ENCODE measurements around the gene TSKS.

The TSKS gene

GRCh38 chr19:49780861-49781260 lies 17.8 kb upstream of the TSKS start:
- Histone ChIP-seq H3K36me3 (ENCODE audit: control insufficient read depth, insufficient read depth, low read length) (peaks cover 15% of the 10 kb centered on the region), H3K9me3 (ENCODE audit: control insufficient read depth, low read length) (no peaks in the 10 kb centered on the region), H3K27ac (ENCODE audit: insufficient read depth, low read length, poor library complexity, severe bottlenecking) (no peak overlapping the region), H3K4me1 (ENCODE audit: control insufficient read depth, insufficient read depth, low read length, poor library complexity, severe bottlenecking) (no peaks in the 10 kb centered on the region), H3K27me3 (replicated peaks; ENCODE audit: control insufficient read depth, insufficient read depth, low read length, poor library complexity, severe bottlenecking) (no peaks in the 10 kb centered on the region), H3K4me3 (ENCODE audit: insufficient read depth, low read depth, low read length, poor library complexity, severe bottlenecking) (no peak overlapping the region)
- DNase-seq: no peak

GRCh38 chr19:49779731-49780555 lies 16.8 kb upstream of the TSKS start:
- no peak overlapping the region for H3K4me3 ChIP-seq (ENCODE audit: insufficient read depth, low read depth, low read length, poor library complexity, severe bottlenecking)
- H3K36me3 ChIP-seq (ENCODE audit: control insufficient read depth, insufficient read depth, low read length): peaks cover 15% of the 10 kb centered on the region
- no peak overlapping the region for H3K27ac ChIP-seq (ENCODE audit: insufficient read depth, low read length, poor library complexity, severe bottlenecking)
- DNase-seq: no peak
- no peaks in the 10 kb centered on the region for H3K9me3 ChIP-seq (ENCODE audit: control insufficient read depth, low read length)
- H3K27me3 ChIP-seq (replicated peaks; ENCODE audit: control insufficient read depth, insufficient read depth, low read length, poor library complexity, severe bottlenecking): no peaks in the 10 kb centered on the region
- H3K4me1 ChIP-seq (ENCODE audit: control insufficient read depth, insufficient read depth, low read length, poor library complexity, severe bottlenecking): no peaks in the 10 kb centered on the region

- Histone ChIP-seq H3K4me1 (ENCODE audit: control insufficient read depth, insufficient read depth, low read length, poor library complexity, severe bottlenecking) (no peaks in the 10 kb centered on the region), H3K27ac (ENCODE audit: insufficient read depth, low read length, poor library complexity, severe bottlenecking) (no peak overlapping the region), H3K27me3 (replicated peaks; ENCODE audit: control insufficient read depth, insufficient read depth, low read length, poor library complexity, severe bottlenecking) (no peaks in the 10 kb centered on the region), H3K4me3 (ENCODE audit: insufficient read depth, low read depth, low read length, poor library complexity, severe bottlenecking) (no peak overlapping the region), H3K36me3 (ENCODE audit: control insufficient read depth, insufficient read depth, low read length) (no peaks in the 10 kb centered on the region), H3K9me3 (ENCODE audit: control insufficient read depth, low read length) (no peaks in the 10 kb centered on the region)
- no peak for DNase-seq
These were observed 13.3 kb upstream of the TSKS start for GRCh38 chr19:49776371-49776764.

- Histone ChIP-seq H3K27me3 (replicated peaks; ENCODE audit: control insufficient read depth, insufficient read depth, low read length, poor library complexity, severe bottlenecking) (no peaks in the 10 kb centered on the region), H3K4me1 (ENCODE audit: control insufficient read depth, insufficient read depth, low read length, poor library complexity, severe bottlenecking) (no peaks in the 10 kb centered on the region), H3K27ac (ENCODE audit: insufficient read depth, low read length, poor library complexity, severe bottlenecking) (no peak overlapping the region), H3K4me3 (ENCODE audit: insufficient read depth, low read depth, low read length, poor library complexity, severe bottlenecking) (no peak overlapping the region), H3K9me3 (ENCODE audit: control insufficient read depth, low read length) (no peaks in the 10 kb centered on the region), H3K36me3 (ENCODE audit: control insufficient read depth, insufficient read depth, low read length) (no peaks in the 10 kb centered on the region)
- DNase-seq: no peak
These were observed 12.8 kb upstream of the TSKS start for GRCh38 chr19:49775742-49776370.

GRCh38 chr19:49774969-49775368 lies 11.9 kb upstream of the TSKS start:
- Histone ChIP-seq H3K27me3 (replicated peaks; ENCODE audit: control insufficient read depth, insufficient read depth, low read length, poor library complexity, severe bottlenecking) (no peaks in the 10 kb centered on the region), H3K27ac (ENCODE audit: insufficient read depth, low read length, poor library complexity, severe bottlenecking) (no peak overlapping the region), H3K36me3 (ENCODE audit: control insufficient read depth, insufficient read depth, low read length) (no peaks in the 10 kb centered on the region), H3K4me3 (ENCODE audit: insufficient read depth, low read depth, low read length, poor library complexity, severe bottlenecking) (no peak overlapping the region), H3K4me1 (ENCODE audit: control insufficient read depth, insufficient read depth, low read length, poor library complexity, severe bottlenecking) (no peaks in the 10 kb centered on the region), H3K9me3 (ENCODE audit: control insufficient read depth, low read length) (no peaks in the 10 kb centered on the region)
- DNase-seq: no peak

GRCh38 chr19:49773663-49774350 lies 10.7 kb upstream of the TSKS start:
- H3K9me3 ChIP-seq (ENCODE audit: control insufficient read depth, low read length): no peaks in the 10 kb centered on the region
- H3K36me3 ChIP-seq (ENCODE audit: control insufficient read depth, insufficient read depth, low read length): no peaks in the 10 kb centered on the region
- H3K4me1 ChIP-seq (ENCODE audit: control insufficient read depth, insufficient read depth, low read length, poor library complexity, severe bottlenecking): no peaks in the 10 kb centered on the region
- no peak for DNase-seq
- H3K4me3 ChIP-seq (ENCODE audit: insufficient read depth, low read depth, low read length, poor library complexity, severe bottlenecking): no peak overlapping the region
- H3K27ac ChIP-seq (ENCODE audit: insufficient read depth, low read length, poor library complexity, severe bottlenecking): no peak overlapping the region
- no peaks in the 10 kb centered on the region for H3K27me3 ChIP-seq (replicated peaks; ENCODE audit: control insufficient read depth, insufficient read depth, low read length, poor library complexity, severe bottlenecking)

- Histone ChIP-seq H3K27ac (ENCODE audit: insufficient read depth, low read length, poor library complexity, severe bottlenecking) (no peak overlapping the region), H3K9me3 (ENCODE audit: control insufficient read depth, low read length) (no peaks in the 10 kb centered on the region), H3K4me1 (ENCODE audit: control insufficient read depth, insufficient read depth, low read length, poor library complexity, severe bottlenecking) (peaks cover 7% of the 10 kb centered on the region)
These were observed 9.8 kb upstream of the TSKS start for GRCh38 chr19:49772850-49773432.

GRCh38 chr19:49771674-49772139 lies 8.6 kb upstream of the TSKS start:
- no peak for DNase-seq
- Histone ChIP-seq H3K27ac (ENCODE audit: insufficient read depth, low read length, poor library complexity, severe bottlenecking) (no peak overlapping the region), H3K4me3 (ENCODE audit: insufficient read depth, low read depth, low read length, poor library complexity, severe bottlenecking) (no peak overlapping the region), H3K27me3 (replicated peaks; ENCODE audit: control insufficient read depth, insufficient read depth, low read length, poor library complexity, severe bottlenecking) (no peaks in the 10 kb centered on the region), H3K4me1 (ENCODE audit: control insufficient read depth, insufficient read depth, low read length, poor library complexity, severe bottlenecking) (peaks cover 16% of the 10 kb centered on the region), H3K9me3 (ENCODE audit: control insufficient read depth, low read length) (no peaks in the 10 kb centered on the region), H3K36me3 (ENCODE audit: control insufficient read depth, insufficient read depth, low read length) (no peaks in the 10 kb centered on the region)

More at GRCh38 chr19:49772850-49773432, 9.8 kb upstream of the TSKS start:
- Histone ChIP-seq H3K36me3 (ENCODE audit: control insufficient read depth, insufficient read depth, low read length) (no peaks in the 10 kb centered on the region), H3K4me3 (ENCODE audit: insufficient read depth, low read depth, low read length, poor library complexity, severe bottlenecking) (no peak overlapping the region), H3K27me3 (replicated peaks; ENCODE audit: control insufficient read depth, insufficient read depth, low read length, poor library complexity, severe bottlenecking) (no peaks in the 10 kb centered on the region)
- DNase-seq: no peak

- Histone ChIP-seq H3K4me3 (ENCODE audit: insufficient read depth, low read depth, low read length, poor library complexity, severe bottlenecking) (no peak overlapping the region), H3K36me3 (ENCODE audit: control insufficient read depth, insufficient read depth, low read length) (no peaks in the 10 kb centered on the region), H3K9me3 (ENCODE audit: control insufficient read depth, low read length) (no peaks in the 10 kb centered on the region), H3K4me1 (ENCODE audit: control insufficient read depth, insufficient read depth, low read length, poor library complexity, severe bottlenecking) (peaks cover 21% of the 10 kb centered on the region), H3K27me3 (replicated peaks; ENCODE audit: control insufficient read depth, insufficient read depth, low read length, poor library complexity, severe bottlenecking) (no peaks in the 10 kb centered on the region), H3K27ac (ENCODE audit: insufficient read depth, low read length, poor library complexity, severe bottlenecking) (no peak overlapping the region)
- DNase-seq: no peak
These were observed 7.4 kb upstream of the TSKS start for GRCh38 chr19:49770529-49770928.
